GM19238 (cell line): Measurements from ENCODE around the gene MMEL1.
"Not testable (repeated sequence)": the region's sequence is repeated elsewhere in the genome, so short reads cannot be mapped to it uniquely, and the experiment has no call there.

ENCODE experiments used
- DNase-seq: peaks from one replicate; pipeline ENCODE4 v3.0.0; 2011; ENCODE audit warnings: low spot score; ENCODE audit not compliant: insufficient read length

The MMEL1 gene, protein sequence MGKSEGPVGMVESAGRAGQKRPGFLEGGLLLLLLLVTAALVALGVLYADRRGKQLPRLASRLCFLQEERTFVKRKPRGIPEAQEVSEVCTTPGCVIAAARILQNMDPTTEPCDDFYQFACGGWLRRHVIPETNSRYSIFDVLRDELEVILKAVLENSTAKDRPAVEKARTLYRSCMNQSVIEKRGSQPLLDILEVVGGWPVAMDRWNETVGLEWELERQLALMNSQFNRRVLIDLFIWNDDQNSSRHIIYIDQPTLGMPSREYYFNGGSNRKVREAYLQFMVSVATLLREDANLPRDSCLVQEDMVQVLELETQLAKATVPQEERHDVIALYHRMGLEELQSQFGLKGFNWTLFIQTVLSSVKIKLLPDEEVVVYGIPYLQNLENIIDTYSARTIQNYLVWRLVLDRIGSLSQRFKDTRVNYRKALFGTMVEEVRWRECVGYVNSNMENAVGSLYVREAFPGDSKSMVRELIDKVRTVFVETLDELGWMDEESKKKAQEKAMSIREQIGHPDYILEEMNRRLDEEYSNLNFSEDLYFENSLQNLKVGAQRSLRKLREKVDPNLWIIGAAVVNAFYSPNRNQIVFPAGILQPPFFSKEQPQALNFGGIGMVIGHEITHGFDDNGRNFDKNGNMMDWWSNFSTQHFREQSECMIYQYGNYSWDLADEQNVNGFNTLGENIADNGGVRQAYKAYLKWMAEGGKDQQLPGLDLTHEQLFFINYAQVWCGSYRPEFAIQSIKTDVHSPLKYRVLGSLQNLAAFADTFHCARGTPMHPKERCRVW

DNA sequence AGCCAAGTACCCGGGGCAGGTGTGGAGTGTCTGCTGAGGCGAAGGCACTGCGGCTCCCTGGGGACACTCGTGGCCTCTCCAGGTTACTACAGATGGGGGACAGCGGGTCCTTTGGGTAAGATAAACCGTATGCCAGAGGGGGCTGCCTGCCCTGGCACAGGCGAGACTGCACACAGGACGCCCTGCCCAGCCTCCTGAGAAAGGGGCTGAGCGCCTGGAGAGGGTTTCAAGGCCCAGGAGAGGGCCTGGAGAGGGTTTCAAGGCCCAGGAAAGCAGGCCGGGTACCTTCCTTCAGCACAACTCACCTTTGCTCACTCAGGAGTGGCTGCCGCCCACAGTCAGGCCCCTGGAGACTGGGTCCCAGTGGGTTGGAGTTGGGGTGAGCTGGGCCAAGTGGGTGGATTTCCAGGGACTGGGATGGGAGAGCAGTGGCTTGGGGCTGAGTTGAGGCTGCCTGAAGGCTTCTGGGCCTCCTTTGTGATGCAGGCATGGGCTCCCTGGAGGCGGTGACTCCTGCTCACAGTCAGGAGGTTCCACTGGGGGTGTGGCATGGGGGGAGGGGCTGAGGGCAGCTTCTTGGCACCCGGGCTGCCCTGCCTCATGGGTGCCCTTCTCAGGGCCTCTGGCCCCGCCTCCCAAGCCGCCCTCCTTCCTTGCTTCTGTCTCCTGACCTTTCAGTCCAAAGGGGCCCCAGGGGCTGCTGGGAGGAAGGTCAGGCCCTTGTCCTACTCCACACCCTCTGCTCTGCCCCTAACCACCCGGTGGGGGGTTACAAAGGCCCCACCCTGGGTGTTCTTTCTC, at the start of gene MMEL1:
TSS of gene MMEL1 (minus strand) at position 456 of the 801 bp plus-strand sequence. CDS start 3,532 bp downstream, outside the sequence.
- no peak for DNase-seq

DNA sequence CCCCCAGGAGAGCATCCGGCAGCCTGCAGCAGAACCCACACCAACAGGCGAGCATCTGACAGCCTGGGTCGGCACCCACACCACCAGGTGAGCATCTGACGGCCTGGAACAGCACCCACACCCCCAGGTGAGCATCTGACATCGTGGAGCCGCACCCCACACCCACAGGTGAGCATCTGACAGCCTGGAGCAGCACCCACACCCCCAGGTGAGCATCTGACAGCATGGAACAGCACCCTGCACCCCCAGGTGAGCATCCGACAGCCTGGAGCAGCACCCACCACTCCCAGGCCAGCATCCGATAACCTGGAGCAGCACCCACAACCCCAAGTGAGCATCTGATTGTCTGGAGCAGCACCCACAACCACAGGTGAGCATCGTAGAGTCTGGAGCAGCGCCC, 43.9 kb upstream of the MMEL1 start:
- not testable (repeated sequence) for DNase-seq

DNA sequence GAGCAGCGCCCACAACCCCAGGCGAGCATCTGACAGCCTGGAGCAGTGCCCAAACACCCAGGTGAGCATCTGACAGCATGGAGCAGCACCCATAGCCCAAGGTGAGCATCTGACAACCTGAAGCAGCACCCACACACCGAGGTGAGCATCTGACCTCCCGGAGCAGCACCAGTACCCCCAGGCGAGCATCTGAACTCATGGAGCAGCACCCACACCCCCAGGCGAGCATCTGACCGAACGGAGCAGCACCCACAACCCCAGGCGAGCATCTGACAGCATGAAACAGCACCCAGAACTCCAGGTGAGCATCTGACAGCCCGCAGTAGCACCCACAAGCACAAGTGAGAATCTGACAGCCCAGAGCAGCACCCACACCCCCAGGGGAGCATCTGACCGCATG, 38.8 kb upstream of the MMEL1 start:
- not testable (repeated sequence) for DNase-seq

DNA sequence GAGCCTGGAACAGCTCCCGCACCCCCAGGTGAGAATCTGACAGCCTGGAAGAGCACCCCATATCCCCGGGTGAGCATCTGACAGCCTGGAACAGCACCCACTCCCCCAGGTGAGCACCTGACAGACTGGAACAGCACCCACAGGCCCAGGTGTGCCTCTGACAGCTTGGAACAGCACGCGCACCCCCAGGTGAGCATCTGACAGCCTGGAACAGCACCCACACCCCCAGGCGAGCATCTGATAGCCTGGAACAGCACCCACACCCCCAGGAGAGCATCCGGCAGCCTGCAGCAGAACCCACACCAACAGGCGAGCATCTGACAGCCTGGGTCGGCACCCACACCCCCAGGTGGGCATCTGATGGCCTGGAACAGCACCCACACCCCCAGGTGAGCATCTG, 27.0 kb upstream of the MMEL1 start:
- not testable (repeated sequence) for DNase-seq

DNA sequence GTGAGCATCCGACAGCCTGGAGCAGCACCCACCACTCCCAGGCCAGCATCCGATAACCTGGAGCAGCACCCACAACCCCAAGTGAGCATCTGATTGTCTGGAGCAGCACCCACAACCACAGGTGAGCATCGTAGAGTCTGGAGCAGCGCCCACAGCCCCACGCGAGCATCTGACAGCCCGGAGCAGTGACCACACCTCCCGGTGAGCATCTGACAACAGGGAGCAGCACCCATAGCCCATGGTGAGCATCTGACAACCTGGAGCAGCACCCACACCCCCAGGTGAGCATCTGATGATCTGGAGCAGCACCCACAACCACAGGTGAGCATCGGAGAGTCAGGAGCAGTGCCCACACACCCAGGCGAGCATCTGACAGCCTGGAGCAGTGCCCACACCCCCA, 25.1 kb upstream of the MMEL1 start:
- DNase-seq: not testable (repeated sequence)

DNA sequence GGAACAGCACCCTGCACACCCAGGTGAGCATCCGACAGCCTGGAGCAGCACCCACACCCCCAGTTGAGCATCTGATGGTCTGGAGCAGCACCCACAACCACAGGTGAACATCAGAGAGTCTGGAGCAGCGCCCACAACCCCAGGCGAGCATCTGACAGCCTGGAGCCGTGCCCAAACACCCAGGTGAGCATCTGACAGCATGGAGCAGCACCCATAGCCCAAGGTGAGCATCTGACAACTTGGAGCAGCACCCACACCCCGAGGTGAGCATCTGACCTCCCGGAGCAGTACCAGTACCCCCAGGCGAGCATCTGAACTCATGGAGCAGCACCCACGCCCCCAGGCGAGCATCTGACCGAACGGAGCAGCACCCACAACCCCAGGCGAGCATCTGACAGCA, 24.3 kb upstream of the MMEL1 start:
- DNase-seq: not testable (repeated sequence)

DNA sequence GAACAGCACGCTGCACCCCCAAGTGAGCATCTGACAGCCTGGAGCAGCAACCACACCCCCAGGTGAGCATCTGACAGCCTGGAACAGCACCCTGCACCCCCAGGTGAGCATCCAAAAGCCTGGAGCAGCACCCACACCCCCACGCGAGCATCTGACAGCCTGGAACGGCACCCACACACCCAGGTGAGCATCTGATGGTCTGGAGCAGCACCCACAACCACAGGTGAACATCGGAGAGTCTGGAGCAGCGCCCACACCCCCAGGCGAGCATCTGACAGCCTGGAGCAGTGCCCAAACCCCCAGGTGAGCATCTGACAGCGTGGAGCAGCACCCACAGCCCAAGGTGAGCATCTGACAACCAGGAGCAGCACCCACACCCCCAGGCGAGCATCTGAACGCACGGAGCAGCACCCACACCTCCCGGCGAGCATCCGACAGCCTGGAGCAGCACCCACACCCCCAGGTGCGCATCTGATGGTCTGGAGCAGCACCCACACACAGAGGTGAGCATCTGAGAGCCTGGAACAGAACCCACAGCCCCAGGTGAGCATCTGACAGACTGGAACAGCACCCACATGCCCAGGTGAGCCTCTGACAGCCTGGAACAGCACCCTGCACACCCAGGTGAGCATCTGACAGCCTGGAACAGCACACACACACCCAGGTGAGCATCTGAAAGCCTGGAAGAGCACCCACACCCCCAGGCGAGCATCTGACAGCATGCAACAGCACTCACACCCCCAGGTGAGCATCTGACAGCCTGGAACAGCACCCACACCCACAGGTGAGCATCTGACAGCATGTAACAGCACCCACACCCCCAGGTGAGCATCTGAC, 23.0 kb upstream of the MMEL1 start:
- not testable (repeated sequence) for DNase-seq

DNA sequence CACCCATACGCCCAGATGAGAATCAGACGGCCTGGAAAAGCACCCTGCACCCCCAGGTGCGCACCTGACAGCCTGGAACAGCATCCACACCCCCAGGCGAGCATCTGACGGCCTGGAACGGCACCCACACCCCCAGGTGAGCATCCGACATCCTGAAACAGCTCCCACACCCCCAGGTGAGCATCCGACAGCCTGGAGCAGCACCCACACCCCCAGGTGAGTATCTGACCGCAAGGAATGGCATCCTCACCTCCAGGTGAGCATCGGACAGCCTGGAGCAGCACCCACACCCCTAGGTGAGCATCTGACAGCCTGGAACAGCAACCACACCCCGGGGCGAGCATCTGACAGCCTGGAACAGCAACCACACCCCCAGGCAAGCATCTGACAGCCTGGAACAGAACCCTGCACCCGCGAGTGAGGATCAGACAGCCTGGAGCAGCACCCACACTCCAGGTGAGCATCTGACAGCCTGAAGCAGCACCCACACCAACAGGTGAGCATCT, 21.7 kb upstream of the MMEL1 start:
- not testable (repeated sequence) for DNase-seq

DNA sequence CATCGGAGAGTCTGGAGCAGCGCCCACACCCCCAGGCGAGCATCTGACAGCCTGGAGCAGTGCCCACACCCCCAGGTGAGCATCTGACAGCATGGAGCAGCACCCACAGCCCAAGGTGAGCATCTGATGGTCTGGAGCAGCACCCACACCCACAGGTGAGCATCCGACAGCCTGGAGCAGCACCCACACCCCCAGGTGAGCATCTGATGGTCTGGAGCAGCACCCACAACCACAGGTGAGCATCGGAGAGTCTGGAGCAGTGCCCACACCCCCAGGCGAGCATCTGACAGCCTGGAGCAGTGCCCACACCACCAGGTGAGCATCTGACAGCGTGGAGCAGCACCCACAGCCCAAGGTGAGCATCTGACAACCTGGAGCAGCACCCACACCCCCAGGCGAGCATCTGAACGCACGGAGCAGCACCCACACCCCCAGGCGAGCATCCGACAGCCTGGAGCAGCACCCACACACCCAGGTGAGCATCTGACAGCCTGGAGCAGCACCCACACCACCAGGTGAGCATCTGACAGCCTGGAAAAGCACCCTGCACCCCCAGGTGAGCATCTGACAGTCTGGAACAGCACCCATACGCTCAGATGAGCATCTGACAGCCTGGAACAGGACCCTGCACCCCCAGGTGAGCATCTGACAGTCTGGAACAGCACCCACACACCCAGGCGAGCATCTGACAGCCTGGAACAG, 21.1 kb upstream of the MMEL1 start:
- not testable (repeated sequence) for DNase-seq

DNA sequence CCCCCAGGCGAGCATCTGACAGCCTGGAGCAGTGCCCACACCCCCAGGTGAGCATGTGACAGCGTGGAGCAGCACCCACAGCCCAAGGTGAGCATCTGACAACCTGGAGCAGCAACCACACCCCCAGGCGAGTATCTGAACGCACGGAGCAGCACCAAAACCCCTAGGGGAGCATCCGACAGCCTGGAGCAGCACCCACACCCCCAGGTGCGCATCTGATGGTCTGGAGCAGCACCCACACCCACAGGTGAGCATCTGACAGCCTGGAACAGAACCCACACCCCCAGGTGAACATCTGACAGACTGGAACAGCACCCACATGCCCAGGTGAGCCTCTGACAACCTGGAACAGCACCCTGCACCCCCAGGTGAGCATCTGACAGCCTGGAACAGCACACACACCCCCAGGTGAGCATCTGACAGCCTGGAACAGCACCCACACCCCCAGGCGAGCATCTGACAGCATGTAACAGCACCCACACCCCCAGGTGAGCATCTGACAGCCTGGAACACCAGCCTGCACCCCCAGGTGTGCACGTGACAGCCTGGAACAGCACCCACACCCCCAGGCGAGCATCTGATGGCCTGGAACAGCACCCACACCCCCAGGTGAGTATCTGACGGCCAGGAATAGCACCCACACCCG, 20.2 kb upstream of the MMEL1 start:
- DNase-seq: not testable (repeated sequence)

DNA sequence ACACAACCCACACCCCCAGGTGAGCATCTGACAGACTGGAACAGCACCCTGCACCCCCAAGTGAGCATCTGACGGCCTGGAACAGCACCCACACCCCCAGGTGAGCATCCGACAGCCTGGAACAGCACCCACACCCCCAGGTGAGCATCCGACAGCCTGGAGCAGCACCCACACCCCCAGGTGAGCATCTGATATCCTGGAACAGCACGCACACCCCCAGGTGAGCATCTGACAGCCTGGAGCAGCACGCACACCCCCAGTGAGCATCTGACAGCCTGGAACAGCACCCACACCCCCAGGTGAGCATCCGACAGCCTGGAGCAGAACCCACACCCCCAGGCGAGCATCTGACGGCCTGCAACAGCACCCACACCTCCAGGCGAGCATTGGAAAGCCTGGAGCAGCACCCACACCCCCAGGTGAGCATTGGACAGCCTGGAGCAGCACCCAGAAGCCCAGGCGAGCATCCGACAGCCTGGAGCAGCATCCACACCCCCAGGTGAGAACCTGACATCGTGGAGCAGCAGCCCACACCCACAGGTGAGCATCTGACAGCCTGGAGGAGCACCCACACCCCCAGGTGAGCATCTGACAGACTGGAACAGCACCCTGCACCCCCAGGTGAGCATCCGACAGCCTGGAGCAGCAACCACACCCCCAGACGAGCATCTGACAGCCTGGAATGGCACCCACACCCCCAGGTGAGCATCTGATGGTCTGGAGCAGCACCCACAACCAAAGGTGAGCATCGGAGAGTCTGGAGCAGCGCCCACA, 19.5 kb upstream of the MMEL1 start:
- DNase-seq: not testable (repeated sequence)

DNA sequence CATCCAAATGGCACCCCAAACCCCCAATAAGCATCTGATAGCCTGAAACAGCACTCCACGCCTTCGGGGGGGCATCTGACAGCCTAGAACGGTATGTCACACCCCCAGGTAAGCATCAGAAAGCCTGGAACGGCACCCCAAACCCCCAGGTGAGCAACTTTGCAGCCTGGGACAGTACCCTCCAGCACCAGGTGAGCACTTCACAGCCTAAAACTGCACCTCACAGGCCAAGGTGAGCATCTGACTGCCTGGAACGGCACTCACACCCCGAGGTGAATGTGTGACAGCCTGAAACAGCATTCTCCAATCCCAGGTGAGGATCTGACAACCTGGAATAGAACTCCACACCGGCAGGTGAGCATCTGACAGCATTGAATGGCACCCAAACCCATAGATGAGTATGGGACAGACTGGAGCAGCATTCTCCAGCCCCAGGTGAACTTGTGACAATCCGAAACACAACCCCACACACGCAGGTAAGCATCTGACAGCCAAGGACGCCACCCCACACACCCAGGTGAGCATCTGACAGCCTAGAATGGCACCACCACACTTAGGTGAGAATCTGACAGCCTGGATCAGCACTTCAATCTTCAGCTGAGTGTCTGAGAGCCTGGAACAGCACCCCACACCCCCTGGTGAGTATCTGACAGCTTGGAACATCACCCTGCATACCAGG, 18.3 kb upstream of the MMEL1 start:
- DNase-seq: no peak

DNA sequence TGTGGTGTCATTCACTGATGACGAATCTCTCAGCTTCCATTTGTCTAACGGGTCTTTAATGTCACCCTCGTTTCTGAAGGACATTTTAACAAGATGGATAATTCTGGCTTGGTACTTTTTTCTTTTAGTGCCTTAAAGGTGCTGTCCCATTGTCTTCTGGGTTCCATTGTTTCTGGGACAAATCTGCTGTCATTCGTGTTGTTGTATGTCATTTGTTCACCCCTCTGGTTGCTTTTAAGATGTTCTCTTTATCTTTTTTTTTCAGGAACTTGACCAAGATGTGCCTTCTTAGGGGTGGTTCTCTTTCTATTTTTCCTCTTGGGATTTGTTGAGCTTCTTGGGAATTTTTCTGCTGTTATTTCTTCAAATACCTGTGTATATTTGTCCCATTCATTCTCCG, 14.0 kb upstream of the MMEL1 start:
- no peak for DNase-seq

DNA sequence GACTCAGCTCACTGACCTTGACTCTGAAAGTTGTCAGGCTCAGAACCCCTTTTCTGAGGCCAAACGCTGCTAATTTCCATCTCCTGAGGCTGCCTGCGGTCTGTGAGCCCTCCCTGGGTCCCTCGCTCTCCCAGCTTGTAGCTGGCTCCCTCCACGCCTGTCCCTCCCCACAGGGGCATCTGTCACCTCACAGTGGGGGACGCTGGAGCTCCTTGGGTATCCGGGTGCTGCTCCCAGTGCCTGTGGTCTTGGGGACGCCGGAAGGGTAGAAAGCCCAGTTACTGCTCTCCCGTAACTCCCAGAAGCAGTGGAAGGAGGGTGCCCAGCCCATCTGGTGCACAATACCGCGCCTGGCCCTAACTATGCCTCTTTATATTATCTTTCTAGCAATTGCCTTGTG, 13.0 kb upstream of the MMEL1 start:
- no peak for DNase-seq

DNA sequence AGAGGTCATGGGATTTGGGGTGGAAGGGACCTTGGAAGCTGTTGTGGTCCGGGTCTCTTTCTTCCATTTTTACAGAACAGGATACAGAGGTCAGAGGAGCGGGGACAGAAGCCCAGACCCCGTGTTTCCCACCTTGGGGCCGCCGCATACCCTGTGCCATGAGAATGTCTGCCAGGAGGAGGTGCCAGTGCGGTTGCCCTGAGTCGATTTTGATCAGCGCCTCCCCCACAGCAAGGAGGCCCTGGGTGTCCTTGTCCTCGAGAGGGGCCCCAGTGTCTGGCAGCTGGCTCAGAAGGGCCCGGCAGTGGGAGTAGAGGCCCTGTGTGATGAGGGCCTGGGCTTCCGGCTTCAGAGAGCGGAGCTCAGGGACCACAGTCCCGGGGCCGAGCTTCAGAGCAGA, 12.3 kb upstream of the MMEL1 start:
- no peak for DNase-seq

DNA sequence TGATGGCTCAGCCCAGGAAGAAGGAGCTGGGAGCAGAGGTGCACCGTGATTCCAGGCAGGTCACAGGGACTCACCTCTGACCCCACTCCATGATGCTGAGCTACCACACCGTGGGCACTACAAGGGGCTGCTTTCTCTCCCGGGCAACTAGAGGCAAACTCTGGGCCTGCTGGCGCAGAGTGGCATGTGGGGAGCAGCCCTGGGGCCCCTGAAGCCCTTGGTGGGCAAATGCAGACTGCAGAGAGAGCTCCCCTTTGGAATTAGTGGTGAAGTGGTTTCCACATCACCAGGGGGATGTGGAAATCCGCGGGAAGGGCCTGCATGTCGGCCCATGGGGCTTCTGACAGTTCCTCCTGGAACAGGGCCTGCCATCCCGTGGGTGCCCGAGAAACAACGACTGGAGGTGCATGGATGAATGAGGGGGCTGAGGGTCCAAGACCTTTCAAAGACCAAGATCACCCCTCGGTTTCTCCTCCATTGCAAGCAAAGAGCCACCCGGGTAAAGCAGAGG, 11.8 kb upstream of the MMEL1 start:
- no peak for DNase-seq

DNA sequence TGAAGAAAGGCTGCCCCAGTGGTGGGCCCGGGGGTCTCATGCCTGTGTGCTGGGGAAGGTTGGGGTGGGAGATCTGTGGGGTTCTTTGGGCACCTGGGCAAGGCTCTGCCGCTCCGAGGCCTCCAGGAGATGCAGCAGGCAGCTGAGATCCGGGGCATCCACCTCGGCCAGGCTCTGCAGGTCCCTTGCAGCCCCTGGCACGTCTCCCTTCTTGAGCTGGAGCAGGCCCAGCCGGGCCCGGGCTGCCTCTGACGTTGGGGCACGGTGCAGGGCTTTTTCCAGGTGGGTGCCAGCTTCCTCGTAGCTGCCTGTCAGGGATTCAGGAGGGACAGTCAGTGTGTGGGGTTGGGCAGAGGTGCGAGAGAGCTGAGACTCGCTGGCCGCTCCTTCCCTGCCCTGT, 11.4 kb upstream of the MMEL1 start:
- no peak for DNase-seq
